HS-27A (cell line): ENCODE data around the gene BMF.

ENCODE experiments used
- DNase-seq: peaks from one replicate; pipeline ENCODE4 v3.0.0-alpha.2; 2012; ENCODE audit warnings: low read depth, missing footprints

BMF gene

DNA sequence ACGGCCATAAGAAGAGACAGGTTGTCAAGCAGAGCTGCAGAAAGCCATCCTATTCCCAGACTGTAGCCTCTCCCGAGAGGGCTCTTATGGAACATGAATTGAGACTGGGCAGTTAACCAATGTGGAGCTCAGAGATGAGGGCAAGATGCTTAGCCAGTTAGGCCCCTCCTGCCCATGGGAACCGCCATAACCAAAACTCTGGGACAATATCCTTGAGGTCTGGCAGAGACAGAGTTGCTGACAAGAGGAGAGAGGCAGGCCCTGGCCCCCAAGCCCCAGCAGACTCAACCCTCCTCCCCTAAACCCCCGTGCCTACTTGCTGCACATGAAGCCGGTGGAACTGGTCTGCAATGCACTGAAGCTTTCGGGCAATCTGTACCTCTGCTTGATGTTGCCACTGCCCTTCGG lies 4.8 kb downstream of the BMF start:
- no peak for DNase-seq

DNA sequence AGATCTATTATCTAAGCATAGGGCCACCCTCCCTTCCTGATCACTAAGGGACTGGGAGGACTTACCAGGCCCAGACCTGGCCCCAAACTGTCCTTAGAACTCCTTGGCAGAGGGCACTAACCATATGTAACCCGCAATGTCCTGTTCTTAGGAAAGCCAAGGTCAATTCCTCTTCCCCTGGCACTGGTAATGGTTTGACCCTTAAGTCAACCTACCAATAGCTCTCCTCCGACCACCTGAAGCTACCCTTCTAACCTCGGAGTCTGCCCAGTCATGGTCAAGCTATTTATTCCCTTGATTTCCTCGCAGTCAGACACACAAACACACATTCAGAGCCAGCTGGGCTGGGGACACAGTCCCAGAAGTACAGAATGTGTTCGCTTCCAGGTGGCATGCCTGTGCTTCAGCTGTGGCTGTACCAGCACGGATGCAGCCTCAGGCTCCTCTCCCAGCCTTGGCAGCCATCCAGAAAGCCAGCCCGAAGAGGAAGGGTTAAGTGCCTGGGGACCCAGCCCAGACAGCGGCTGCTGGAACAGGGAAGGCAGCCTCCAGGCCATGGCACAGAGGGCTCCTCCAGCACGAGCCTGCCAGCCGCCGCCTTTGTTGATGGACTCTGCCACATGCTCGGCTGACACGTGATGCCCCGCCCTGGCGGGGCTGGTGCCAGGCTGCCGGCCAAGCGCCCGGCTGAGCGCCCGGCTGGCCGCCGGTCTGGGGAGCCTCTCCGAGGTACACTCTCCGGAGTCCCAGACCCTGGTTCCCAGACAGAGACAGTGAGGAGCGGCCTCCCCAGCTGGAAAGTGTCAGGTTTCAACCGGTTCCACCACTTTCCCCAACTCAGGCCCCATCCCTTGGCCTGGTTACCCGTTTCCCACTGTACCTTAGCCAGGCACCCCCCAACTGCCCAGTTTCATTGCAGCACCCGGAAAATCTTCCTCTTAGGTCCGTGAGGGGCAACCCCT lies 5.5 kb downstream of the BMF start:
- DNase-seq, result no peak

DNA sequence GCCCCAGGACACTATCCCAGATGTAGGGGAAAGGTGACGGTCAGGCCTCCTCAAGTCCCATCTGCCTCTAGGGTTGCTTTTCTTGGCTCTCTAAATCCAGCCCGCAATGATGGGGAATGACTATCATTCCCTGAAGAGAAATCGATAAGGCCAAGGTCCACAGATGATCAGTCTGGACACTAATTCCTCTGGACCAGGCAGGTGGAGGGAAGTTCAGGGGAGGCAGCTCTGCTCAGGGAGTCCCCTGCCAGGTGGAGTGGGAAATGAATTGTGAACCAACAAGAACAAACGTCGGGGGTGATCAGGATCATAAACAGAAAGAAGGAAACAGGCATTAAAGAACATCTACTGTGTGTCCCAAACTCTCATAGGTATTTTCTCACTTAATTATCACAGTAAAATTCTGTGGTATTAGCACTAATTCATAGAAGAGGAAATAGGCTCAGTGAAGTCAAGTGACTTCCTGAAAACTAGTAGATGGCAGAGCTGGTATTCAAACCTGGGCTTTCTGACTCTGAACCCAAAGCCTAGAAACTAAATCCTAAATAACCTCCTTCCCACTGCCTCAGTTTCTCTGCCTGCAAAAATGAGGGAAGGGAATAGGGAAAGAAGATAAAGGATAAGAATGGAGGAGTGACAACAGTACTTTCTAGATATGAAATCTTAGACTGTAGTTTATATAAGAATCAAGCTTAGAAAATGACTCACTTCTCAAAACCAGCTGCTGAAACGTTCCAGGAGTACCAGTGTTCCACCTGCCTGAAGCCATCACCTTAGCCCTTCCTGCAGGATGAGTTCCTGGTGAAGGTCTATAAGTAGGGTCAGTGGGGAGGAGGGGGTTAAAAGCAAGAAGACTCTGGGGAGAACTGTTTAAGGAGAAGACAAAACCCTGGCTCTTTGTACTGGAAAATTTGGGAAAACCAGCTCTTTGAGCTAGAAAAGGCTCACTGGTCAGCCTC lies 7.5 kb downstream of the BMF start:
- DNase-seq, result no peak

DNA sequence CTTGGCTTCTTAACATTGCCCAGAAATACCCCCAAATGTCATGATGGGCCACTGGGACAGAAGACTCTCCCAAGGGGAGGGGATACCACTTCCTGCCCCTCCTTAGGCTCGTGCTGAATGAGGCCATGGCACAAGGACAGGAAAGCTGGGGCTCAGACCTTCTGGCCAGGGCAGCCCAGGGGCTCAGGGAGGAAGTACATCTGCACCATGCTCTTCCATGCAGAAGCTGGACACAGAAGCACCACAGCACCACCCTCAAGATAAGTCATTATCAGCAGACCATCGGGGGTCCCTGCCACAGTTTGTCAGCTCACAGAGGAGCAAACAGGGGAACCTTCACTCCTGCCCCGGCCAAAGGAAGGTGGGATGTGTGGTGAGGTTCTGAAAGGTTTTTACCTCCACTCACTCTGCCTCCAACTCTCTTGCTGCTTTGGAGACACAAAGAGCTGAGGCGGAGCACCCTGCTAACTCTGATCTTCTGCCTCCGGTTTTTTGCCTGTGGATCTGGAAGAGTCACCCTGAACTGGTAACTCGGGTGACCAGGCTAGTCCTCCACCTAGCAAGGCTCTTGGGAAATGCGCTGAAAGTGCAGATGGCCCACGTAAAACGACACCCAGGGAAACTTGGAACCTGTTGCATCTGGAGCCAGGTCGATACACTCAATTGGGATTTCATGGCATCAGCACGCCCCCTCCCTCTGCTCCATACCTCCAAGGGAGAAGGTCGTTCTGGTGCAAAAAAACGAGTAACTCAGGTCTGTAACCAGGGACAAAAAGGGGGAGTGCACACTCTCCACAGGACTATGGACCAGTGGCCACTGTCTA lies 8.3 kb downstream of the BMF start:
- DNase-seq, result no peak

DNA sequence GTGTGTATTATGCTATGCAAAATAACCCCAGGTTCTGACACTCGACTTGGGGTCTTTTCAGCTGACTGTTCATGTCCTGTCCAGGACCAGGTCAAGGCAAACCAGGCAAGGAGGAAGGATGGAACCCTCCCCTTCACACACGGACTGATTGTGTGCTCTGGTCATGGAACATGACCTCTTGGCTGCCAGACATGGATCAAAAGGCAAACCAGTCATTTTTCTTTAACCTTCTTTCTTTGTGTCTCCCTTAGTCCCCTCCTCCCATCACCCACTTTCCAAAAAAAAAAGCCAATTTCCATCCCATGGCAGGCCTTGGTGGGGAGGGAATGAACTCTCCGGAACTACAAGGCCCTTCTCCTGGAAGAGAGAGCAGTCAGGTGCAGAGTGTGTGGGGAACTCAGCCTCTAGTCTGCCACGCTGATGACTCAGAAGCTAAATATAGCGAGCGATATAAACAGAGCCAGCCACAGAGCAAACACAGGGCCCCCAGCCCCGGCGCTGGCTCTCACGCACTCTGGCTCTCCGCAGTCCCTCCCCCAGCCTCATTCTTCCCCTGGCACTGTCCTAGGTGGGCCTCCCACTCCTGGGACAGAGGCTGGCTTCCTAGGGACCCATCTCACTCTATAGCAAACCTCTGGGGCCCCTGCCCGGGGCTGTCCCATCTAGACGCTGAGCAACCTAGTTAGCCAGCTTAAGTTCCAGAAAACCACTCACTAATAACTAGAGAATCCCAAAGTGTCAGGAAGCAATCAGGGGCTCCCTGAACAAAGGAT lies 10.0 kb downstream of the BMF start:
- peak; percentile 79 for DNase-seq

DNA sequence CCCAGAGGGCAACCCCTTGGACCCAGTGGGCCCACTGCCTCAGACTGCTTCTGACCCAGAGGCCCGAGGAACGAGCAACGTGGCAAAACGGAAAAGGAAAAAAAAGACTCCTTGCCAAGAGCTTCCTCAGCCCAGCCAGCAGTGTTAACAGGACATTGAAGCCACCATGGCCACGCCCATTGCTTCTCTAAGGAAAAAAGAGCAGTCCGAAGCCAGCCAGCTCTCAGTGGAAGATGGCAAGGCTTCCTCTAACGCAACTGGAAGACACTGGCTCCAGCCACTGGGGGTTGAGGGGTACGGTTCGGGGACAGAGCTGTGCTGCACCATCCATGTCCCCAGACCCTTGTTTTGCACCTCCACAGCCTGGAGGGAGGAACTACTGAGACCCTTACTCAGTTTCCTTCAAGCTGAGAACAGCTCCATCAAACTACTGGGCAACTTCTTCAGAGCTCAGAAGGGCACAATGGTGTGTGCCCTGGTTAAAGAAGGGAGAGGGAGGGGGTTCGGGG lies 10.7 kb downstream of the BMF start:
- DNase-seq, result no peak

DNA sequence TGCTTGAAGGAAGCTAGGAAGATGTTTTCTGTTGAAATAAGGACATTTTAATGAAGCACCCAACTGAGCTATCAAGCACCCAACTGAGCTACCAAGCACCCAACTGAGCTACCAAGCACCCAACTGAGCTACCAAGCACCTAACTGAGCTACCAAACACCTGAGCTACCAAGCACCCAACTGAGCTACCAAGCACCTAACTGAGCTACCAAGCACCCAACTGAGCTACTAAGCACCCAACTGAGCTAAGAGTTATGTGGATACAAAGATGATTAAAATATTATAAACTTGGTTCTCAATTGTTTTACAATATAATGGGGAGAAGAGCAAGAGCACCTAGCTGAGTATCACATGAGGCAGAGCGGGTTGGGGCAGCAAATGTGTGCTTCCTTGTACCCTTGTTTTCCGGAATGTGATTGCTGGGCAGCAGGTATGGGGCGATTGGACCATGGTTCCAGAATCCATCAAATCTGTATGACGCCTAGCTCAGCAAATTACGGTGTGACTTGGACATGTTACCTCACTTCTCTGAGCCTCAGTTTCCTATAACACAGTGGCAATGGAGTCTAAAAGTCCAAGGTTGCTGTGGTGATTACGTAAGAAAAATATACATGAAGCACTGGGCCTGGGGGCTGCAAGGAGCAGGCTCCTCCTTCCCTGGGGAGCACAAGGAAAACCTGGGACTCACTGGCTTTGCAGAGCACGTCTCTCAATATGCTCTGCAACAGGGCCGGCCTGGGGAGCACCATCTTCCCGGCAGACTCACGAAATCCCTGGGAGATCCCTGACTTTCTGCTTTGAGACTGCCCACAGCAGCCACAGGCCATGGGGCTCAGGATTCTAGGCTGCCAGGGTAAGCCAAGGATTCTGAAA lies 11.3 kb downstream of the BMF start:
- no peak for DNase-seq

DNA sequence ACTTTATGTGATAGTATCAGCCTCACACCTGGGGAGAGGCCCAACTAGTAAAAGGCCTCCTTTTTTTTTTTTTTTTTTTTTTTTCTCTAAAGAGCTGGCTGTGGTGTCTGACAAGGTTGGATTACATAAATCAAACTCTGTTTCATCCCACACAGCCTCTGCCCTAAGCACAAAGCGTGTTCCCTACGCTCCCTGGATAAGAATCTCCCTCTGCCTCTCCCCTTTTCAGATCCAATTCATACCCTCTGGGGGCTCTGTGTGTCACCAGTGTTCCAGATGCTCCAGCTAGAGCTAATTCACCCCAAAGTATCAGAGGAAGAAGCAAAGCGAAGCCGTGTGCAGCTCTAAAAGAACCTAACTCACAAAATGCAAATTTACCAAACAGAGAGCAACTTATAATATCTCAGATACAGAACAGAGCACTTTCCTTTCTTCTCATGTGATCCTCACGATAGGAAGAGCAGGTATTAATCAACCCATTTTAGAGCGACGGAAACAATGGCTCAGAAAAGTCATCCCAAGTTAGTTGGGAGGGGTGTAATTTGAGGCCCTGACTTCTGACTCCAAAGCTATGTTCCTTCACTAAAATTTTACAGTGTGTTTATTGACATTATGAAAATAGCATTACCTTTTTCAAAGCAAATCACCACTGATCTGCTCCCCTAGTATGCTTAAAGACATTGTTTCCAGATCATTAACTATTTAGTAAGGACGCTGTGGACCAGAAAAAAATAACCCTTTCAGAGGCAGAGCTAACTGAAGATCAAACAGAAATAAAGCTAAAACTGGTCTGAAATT lies 12.4 kb downstream of the BMF start:
- DNase-seq, result no peak

DNA sequence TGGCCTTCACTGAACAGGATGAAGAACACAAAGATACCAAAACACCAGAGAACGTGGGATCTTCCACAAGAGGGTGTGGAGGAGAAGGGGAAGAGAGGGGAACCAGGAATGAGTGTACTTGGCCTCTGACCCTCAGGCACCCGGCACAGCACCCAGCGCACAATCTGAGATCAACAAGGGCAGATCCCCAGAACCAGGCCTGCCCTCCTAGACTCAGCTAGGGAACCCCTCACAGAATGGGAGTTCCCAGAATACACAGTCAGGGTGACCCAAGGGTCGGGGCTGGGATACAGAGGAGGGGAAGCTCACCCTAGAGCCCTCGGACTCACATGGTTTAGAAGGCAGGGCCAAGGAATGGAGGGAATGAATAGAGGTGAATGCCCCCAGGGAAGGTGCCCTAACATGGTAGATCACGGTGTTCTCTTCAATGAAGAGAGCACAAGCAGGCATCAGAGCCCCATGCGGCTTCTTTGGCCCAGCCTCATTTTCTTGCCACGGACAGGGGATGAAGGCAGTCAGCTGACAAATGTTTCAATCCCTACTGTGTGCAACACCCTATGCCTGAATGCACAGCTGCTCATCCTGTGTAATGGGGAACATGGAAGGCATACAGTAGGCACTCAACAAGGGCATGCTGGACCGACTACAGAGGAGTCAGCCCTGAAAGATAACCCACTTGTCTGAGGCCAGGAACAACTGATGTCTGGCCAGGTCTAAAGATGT lies 13.1 kb downstream of the BMF start:
- DNase-seq, result no peak

DNA sequence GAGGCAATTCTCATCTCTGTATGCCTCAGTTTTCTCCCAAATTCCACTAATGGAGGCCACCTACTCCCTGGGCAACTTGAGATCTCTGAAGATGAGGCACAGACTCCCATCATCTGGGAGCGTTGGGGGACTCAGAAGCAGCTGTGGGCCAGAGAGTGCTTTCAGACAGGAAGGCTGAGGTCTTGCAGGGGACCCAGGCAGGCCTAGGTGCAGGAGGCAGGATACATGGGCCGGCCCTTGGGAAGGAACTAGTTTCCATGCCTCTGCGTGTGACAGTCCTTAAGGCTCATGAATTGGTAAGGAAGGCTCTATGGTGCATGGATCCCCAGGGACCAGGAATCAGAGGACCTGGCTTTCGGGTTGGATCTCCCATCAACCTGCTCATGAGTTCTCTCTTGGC lies 14.5 kb downstream of the BMF start:
- DNase-seq, result no peak

DNA sequence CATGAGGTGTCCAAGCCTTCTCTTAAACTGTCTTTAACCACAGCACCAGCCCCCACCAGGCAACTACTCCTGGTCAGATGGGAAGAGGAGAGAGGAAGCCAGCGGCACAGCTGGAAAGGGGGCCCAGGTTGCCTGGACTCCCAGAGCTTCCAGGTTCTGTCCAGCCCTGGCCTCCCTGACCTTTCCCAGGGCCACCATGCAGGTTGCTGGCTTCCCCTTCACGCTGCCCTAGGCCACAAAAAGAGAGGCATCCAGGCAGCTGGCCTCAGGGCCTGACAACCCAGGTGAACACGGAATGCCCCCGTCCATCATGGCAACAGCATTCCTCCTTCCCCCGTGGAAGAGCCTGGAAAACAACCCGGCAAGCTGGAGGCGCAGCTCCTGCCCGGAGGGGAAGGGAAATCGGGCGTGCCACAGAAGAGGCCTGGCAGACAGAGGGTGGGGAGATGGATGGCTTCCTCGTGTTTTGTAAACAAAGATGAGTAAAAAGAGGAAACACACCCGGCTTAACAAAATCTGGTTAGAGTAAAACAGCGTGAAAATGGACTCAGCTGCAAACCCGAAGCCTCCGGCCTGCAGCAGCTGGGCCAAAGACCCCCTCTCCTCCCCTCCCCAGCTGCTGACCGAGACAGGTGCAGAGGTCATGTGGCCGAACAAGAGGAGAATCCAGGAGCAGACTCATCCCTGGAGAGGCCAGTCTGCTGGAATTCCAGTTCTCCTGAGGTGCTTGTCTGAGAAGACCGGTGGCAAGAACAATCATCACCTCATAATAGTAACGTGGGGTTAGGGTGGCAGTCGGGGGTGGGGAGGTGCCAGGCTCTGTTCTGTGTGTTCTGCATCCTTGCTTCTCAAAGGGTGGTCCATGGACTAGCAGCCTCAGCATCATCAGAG lies 15.5 kb downstream of the BMF start:
- DNase-seq, result no peak

DNA sequence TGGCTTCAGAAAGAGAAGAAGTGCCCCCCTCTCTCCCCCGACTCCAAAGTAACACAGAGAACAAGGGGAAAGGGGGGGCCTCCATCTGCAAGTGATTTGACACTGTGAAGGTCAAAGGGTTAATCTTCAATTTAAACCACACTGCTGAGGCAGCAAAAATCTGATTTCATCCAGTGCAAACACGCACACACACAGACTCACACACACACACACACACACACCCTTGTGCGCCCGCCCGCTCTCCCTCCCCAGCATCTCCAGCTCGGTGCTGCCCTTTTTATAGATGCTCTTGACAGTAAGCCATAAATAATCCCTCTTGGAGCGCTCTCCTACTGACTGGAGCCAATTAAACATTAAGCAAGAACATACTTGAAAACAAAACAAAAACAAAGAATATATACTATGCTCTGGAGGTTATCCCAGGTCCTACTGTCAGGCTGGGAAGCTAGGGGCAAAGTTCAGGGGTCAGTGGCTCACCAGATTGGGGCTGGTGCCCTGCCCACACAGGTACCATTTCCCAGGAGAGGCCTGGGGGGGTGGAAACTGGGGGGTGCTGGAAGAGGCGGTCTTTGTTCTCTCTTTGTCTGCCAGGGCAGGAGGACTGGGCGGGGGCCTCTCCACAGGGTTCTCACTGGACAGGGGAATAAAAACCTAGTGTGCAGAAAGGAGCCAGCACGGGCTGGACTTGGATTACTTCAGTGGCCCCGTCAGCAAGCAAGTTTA lies 16.3 kb downstream of the BMF start:
- DNase-seq, result no peak

DNA sequence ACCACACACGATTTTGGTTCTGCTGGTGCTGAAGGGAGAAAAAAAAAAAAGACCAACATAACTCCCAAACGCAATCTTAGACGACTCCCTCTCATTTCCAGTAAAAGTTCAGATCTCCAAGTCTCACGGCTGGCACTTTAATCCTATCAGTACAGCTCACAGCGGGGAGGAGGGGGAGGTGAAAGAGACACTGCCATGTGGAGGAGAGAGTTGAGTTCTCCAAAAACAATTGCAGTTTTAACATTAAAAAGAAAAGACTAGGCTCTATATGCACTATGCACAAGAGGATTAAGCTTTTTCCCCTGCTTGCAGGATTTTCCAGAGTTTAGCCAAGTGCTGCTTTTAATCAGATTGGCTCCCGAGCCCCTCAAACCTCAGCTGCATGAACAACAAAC lies 16.8 kb downstream of the BMF start:
- no peak for DNase-seq

DNA sequence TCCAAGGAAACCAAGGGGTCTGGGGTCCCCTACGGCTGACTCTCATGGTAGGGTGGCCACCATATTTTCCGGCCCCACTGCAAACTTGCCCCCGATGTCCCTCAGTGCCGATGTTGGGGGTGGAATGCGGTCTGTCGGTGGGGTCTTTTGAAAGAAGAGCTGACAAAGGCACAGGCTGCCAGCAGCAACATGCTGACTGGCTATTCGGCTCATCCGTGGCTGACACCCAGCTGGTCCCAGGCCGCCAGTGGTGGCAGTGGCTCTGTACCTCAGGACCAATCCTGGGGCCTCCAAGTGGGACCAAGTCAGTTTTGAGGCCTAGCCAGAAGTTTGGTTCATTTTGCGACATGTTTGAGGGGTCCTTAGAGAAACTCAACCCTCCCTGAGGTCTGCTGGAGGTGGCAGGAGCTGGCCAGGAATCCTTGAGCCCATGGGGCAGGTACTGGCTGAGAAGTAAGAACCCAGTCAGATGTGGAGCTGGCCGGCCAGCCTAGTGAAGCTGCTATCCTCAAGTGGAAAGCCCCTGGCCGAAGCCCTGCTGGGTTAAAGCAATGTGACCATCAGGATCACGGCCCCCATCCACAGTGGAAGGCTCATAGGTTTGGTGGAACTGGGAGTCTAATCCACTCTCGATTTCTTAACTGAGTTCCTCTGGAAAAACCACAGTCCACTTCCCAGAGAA lies 17.8 kb downstream of the BMF start:
- DNase-seq, result no peak

DNA sequence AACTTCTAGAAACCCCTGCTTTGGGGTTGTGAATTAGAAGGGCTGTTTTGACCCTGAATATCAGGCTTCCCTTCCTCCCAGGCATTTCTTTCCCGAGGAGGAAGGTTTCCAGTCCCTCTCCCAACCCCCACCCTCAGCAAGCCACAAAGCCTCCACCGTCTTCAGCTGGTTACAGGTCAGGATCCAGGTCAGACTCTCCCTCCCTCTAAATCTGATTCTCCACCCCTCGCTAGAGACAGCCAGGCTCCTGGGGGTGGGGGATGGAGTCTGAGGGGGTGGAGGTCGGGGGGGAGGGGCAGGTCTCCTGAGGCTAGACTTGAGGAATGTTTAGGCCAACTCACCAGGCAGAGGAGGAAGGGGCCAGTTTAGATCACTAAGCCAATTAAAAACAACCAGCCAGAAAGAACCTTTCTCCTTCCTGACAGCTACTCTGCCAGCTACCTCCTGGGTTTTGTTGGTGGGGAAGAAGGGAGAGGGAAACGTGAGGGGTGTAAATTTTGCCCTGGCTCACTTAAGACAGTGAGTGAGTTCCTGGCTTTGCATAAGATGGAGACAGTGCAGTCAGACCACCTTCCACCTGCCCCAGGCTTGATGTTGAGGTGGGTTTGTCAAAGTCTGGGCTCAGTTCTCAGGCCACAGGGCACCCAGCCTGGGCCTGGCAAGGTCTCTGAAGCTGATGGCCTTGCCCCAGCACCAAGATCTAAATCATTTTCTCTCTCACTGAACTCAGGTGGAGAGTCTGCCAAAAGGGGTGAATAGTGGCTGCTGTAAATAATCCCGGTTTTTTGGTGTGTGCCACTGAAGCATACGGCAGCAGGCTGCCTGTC lies 19.5 kb downstream of the BMF start:
- DNase-seq, result no peak
